ENCODE results near the gene LYRM4. TPM values are rescaled to one million over a fixed set of nuclear protein-coding genes. Genes with fewer than 3 reads are reported as not detected.

LYRM4 gene
- total and polyA plus RNA-seq, 2 donors (not counting 1 experiment from before 2014, with no cell fraction given), result 22.1 to 29.5 TPM

- CTCF ChIA-PET, result interaction anchor here (0.7 kb wide), 1 partner anchor 247 kb away, joined by 3 read pairs; no protein-coding TSS in a partner anchor
- TF ChIP-seq, protein P1, sequence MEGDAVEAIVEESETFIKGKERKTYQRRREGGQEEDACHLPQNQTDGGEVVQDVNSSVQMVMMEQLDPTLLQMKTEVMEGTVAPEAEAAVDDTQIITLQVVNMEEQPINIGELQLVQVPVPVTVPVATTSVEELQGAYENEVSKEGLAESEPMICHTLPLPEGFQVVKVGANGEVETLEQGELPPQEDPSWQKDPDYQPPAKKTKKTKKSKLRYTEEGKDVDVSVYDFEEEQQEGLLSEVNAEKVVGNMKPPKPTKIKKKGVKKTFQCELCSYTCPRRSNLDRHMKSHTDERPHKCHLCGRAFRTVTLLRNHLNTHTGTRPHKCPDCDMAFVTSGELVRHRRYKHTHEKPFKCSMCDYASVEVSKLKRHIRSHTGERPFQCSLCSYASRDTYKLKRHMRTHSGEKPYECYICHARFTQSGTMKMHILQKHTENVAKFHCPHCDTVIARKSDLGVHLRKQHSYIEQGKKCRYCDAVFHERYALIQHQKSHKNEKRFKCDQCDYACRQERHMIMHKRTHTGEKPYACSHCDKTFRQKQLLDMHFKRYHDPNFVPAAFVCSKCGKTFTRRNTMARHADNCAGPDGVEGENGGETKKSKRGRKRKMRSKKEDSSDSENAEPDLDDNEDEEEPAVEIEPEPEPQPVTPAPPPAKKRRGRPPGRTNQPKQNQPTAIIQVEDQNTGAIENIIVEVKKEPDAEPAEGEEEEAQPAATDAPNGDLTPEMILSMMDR (IDR thresholded peaks at IDR 0.05), result no peak
- TF ChIP-seq EZH2 (IDR thresholded peaks at IDR 0.05; ENCODE audit: borderline replicate concordance, insufficient read depth, low read depth, low read length, poor library complexity, severe bottlenecking), result no peak
- no peaks in the 10 kb centered on the region for H3K9me3 Mint-ChIP-seq (ENCODE audit: insufficient read depth)
- no peak overlapping the region for H2AFZ ChIP-seq (ENCODE audit: insufficient read depth, low read depth, low read length, poor library complexity, severe bottlenecking)
- DNase-seq (no peak), ATAC-seq (ENCODE audit: low read depth) (no peak)
- H3K27ac Mint-ChIP-seq, result no peak overlapping the region
- H3K9ac ChIP-seq (ENCODE audit: low read length), result no peak overlapping the region
- peaks cover 3 to 8% of the 10 kb centered on the region in 2 donors for H3K4me1 ChIP-seq (ENCODE audit: control insufficient read depth in 2 of 2, insufficient read depth in 2 of 2, low read length in 2 of 2)
- POLR2A ChIA-PET, result no interaction called here
- no peak overlapping the region for H3K4me3 Mint-ChIP-seq
- H3K27ac ChIP-seq (ENCODE audit: low read length in 2 of 2), result no peak overlapping the region
- peaks cover 11% of the 10 kb centered on the region for H3K4me1 Mint-ChIP-seq
- WGBS (ENCODE audit: insufficient coverage), result 96% methylated on average over 7 of the region's 11 CpGs
- no peaks in the 10 kb centered on the region for H3K36me3 ChIP-seq (replicated peaks in 1 of 2; ENCODE audit: control extremely low read depth in 1 of 2, control insufficient read depth in 1 of 2, extremely low read depth in 1 of 2, insufficient read depth in 2 of 2, low read length in 1 of 2)
- no peaks in the 10 kb centered on the region for H3K9me3 ChIP-seq (ENCODE audit: control extremely low read depth in 1 of 3, control insufficient read depth in 2 of 3, insufficient read depth in 1 of 3, low read length in 2 of 3)
- H3K27me3 ChIP-seq (replicated peaks in 1 of 4; ENCODE audit: control extremely low read depth in 1 of 4, control insufficient read depth in 3 of 4, insufficient read depth in 4 of 4, low read length in 3 of 4), result no peaks in the 10 kb centered on the region
- H3K27me3 Mint-ChIP-seq, result peaks cover 3% of the 10 kb centered on the region
- no peak overlapping the region for H3K4me3 ChIP-seq (ENCODE audit: control extremely low read depth in 1 of 5, extremely low read depth in 1 of 5, insufficient read depth in 1 of 5, low read depth in 2 of 5, low read length in 4 of 5)
- H3K79me2 ChIP-seq (ENCODE audit: control insufficient read depth, insufficient read depth, low read length), result no peaks in the 10 kb centered on the region
- H4K20me1 ChIP-seq (ENCODE audit: control insufficient read depth, insufficient read depth, low read length, poor library complexity, severe bottlenecking), result no peaks in the 10 kb centered on the region
- intact Hi-C loops (cut with micrococcal nuclease), result no loop called here
- H3K4me2 ChIP-seq (replicated peaks; ENCODE audit: low read depth, low read length, poor library complexity, severe bottlenecking), result no peak overlapping the region
Measured at GRCh38 chr6:5059036-5059896, 201.5 kb downstream of the LYRM4 start.

Small RNA genes within 50 kb of the gene (small RNA-seq; reads per million reads assigned to genes)
- gene MIR3691 (ENCODE audit: insufficient read length, low read depth, low replicate concordance), result not detected

Other genes starting within 250 kb of the LYRM4 start
- gene PPP1R3G, start 175.6 kb downstream of the LYRM4 start, total RNA-seq, result 0.24 and 0.25 TPM in 2 replicates
- gene PPP1R3G, start 175.6 kb downstream of the LYRM4 start, polyA plus RNA-seq, result 0.04 and 0.09 TPM in 2 replicates
- gene FARS2, start 563 bp upstream of the LYRM4 start, total RNA-seq, result 35.5 TPM in 2 replicates
- 20.1 and 33.0 TPM in 2 replicates for gene FARS2, start 563 bp upstream of the LYRM4 start, polyA plus RNA-seq